SHP77 treated with DMSO at 0.1 percent for 48 hours (cell line): ENCODE data around the gene NDRG2.
"Not testable (repeated sequence)": the region's sequence is repeated elsewhere in the genome, so short reads cannot be mapped to it uniquely, and the experiment has no call there.

Experiments
- DNase-seq: peaks from one replicate; lab custom pipeline; 2025; lab: John Stamatoyannopoulos, UW

The NDRG2 gene

DNA sequence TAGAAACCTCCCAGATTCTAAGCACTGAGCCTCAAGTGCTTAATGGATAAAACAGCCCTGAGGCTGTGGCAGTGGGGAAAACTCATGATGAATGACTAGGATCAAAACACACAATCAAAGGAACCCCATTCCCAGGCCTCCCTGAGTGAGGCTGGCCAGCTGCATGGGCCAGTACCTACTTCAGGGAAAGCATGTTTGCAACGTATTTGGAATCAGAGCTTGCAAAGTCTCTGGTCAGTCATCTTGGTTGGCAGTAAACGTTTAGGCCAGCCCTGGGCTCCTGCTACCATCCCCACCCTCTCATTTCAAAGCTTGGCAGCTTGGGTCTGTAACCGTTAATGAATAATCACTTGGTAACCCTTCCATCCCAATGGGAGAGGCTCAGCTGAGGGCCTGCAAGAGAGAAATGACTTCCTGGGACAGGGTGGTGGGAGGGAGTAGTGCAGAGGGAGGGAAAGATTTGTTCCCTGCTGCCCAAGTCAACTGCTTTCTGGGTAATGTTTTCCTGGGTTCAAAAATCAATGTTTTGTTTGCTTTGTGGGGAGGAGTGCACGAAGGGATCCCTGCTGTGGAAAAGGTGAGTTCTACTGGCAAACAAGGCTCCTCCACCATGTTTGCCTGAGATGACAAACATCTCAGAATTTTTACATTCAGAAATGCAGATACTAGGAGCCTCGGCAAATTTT lies 30.7 kb upstream of the NDRG2 start:
- no peak for DNase-seq

DNA sequence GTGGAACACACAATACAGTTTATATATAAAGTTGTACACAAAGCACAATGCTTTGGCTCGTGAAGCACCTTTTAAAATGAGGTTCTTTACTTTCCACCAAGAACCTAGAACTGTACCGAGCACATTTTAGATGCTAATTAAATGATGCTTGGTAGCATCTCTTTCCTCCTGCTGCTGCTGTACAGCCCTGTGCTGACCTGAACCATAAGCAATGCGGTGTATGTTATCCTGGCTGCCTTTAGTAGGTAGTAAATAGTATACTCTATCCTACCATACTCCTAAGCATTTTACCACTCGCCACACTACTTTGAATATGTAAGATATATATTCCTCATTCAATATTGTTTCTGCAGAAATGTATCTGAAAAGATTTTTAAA lies 29.9 kb upstream of the NDRG2 start:
- DNase-seq, result no peak

DNA sequence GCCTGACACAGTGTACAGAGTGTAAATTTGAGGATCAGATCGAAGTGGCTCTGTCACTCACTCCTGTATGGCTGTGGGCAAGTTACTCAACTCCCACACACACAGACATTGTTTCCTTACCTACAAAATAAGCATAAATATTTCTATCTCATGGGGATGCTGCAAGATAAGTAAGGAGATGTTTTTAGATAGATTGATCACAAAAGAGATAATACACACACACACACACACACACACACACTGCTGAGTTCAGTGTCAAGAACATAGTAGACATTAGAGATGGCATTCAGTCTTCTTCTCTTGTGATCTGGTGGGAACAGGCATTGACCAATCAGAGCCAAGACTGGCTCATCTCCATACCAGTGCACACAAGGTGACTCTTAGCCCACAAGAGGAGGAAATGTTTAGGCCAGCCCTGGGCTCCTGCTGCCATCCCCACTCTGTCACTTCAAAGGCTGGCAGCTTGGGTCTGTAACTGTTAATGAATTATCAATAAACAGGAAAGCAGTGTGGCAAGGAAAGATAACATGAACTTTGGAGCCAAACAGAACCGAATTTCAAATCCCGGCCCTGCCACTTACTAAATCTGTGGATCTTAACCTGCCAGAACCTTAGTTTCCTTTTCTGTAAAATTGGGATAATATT lies 29.4 kb upstream of the NDRG2 start:
- no peak for DNase-seq

DNA sequence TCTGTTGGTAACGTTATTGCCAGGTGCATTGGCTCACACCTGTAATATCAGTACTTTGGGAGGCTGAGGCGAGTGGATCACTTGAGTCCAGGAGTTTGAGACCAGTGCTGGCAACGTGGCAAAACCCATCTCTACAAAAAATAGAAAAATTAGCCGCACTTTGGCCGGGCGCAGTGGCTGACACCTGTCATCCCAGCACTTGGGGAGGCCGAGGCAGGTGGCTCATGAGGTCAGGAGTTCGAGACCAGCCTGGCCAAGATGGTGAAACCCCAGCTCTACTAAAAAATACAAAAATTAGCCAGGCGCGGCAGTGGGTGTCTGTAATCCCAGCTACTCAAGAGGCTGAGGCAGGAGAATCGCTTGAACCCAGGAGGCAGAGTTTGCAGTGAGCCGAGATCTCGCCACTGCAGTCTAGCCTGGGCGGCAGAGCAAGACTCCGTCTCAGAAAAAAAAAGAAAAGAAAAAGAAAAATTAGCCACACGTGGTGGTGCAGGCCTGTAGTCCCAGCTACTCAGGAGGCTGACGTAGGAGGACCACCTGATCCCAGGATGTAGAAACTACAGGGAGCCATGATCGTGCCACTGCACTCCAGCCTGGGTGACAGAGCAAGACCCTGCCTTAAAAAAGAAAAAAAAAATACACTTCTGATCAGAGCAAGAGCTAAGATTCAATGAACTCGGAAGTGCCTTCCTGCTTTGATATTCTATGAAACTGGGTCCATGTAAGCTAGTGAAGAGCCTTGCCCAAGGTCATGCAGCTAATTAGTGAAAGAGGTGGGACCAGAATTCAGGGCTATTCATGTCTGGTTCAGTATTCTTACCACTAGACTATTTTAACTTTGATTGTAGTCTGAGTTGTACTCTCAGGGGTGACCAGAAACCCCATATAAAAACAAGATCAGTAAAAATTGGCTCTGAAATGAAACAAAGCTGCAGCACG lies 28.6 kb upstream of the NDRG2 start:
- DNase-seq, result no peak

DNA sequence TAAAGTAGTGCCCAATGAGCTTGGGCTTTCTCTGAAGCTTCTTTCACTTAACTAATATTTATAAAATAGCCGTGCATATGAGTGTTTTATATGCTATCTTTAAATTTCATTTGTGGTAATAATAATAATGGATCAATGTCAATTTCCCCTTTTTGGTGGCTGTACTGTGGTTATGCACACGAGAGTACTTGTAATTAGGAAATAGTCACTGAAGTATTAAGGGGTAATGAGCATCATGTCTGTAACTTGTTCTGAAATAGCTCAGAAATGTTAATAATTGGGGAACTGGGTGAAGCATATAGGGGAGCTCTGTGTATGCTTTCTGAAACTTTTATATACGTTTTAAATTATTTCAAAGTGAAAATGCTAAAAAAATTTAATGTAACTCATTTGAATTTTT lies 25.7 kb upstream of the NDRG2 start:
- DNase-seq, result no peak

DNA sequence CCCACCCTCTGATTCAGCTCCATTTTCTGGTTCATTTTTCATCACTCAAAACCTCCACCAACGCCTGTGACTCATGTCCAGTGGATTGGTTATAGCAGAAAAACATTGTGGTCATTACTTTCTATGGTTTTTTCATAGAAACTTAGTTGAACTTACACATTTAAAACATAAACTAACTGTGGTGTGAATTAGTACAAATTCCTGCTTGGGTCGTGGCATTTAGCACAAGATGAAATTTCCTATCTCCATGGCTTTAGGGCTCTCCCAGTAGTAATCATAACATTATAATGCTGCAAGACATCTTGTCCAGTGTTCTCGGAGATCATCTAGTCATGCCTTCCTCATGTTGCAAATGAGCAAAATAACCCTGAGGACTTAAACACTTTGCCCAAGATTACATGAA lies 24.4 kb upstream of the NDRG2 start:
- no peak for DNase-seq

DNA sequence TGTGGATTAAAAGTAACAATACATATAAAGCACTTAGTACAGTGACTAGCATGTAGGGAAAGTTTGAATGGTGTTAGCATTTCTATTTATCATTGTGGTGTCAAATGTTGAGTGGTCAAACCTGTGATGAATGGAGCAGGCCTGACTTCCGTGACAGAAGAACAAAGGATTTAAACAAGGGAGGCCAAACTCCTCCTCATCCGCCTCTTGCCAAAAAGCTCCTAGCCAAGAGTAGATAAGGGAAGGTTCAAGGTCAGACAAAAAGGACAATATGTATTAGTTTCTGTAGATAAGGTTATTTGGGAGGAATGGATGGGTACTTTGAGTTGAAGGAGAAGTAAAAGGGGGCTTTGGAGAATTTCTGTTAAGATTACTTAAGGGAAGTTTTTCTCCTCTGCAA lies 23.8 kb upstream of the NDRG2 start:
- no peak for DNase-seq

DNA sequence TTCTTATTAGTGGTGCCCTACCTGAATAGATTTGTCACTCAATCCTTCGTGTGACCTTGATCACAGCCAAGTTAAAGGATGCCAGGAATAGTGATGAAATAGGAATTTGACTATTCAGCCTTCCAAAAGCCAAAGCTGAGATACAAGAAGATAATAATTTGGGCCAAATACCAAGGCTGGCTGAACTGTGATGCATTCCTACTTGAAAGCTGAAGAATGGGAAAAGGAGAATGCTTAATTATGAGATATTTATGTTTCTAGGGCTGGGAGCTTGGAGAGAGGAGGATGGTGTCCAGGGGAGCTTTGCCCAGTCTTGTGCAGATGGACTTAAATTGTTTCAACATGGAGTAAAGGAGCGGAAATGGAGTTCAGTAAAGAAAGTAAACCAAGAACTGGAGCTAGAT lies 22.5 kb upstream of the NDRG2 start:
- DNase-seq, result no peak

DNA sequence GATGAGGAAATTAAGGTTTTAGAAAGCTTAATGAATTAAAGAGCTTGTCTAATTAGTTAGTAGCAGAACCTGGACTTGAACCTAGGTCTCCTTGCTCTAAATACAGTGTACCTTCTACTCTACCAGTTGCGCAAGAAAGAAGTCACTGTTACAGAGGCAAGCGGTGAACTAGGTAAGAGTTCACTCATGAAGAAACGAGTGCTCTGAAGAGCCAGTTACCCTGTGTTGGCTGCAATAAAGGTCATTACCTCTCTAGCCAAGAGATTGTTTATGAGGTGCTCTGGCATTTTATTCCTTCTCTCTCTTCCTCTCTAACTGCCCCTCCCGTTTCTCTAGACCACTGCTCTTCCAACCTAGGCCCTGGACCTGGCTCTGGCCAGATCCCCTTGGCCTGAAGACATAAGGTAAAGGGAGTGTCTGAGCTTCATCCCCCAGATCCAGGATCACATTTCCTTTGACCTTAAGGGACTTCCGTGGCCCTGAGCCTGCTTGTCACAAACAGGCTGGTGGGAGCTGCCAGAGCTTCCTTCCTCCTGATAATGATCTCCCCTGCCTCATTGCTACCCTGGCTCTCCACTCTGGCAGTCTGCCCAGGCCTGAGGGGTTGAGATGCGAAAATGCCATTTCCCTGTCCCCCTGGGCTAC lies 19.2 kb upstream of the NDRG2 start:
- DNase-seq, result peak; percentile 40

DNA sequence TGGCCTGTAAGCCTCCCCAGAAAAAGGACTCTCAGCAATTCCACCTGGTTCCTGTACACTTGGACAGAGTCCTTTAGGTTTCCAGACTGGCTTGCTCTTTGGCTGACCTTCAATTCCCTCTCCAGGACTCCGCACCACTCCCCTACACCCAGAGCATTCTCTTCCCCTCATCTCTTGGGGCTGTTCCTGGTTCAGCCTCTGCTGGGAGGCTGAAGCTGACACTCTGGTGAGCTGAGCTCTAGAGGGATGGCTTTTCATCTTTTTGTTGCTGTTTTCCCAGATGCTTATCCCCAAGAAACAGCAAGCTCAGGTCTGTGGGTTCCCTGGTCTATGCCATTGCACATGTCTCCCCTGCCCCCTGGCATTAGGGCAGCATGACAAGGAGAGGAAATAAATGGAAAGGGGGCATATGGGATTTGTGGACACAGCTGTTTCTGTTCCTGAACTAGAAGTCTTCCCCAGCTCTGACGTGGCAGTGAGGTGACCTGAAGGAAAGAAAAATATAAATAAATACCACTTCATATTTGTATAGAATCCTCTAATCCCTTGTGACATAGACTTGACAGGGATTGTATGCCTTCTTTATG lies 18.6 kb upstream of the NDRG2 start:
- DNase-seq, result peak; percentile 27

DNA sequence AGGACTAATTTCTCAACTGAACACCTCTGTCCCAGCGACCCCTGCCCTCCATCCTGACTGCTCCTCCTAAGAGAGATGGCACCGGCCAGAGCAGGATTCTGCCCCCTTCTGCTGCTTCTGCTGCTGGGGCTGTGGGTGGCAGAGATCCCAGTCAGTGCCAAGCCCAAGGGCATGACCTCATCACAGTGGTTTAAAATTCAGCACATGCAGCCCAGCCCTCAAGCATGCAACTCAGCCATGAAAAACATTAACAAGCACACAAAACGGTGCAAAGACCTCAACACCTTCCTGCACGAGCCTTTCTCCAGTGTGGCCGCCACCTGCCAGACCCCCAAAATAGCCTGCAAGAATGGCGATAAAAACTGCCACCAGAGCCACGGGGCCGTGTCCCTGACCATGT lies 18.1 kb upstream of the NDRG2 start:
- no peak for DNase-seq

DNA sequence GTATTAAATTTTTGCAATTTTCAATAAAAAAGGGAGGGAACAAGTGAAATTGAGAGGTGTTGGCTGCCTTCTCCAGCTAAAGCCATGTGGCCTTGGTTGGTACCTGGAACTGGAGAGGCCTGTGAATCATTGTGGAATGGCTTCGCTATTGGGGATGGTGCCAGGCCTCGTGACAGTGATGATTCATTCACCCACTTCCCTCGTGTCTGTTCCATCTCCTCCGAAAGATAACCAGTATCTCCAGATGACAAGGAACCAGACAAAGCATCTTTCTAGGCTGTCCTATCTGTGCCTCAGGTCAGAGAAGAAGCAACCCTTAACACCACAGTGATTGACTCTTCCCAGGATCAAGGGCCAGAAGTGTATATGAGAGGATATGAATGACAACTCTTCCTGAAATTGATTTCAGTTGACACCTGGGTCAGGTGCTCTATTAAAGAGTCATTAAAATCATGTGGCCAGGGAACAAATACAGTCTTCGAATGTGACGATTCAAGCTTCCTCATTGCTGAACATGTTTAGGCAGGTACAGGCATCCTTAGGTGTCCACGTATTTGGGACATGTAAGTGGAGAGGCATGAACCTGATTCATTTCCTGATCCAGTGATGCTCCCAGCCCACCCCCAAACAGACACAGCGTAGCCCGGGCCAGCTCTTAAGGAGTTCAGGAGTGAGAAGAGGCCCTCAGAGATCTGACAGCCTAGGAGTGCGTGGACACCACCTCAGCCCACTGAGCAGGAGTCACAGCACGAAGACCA lies 17.0 kb upstream of the NDRG2 start, which contains the start of gene RNASE7:
Gene RNASE7 (plus strand): TSS at position 687 of the 758 bp plus-strand sequence. CDS start 631 bp downstream, outside the sequence.
- no peak for DNase-seq

DNA sequence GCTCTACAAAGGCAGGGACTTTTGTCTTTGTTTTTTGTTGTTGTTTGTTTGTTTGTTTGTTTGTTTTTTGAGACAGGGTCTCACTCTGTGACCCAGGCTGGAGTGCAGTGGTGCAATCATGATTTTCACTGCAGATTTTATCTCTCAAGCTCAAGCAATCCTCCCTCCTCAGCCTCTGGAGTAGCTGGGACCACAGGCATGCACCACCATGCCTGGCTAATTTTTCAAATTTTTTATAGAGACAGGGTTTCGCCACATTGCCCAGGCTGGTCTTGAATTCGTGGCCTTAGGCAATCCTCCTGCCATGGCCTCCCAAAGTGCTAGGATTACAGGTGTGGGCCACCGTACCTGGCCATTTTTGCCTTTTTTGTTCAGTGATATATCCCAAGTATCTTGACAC lies 16.1 kb upstream of the NDRG2 start:
- DNase-seq, result not testable (repeated sequence)

DNA sequence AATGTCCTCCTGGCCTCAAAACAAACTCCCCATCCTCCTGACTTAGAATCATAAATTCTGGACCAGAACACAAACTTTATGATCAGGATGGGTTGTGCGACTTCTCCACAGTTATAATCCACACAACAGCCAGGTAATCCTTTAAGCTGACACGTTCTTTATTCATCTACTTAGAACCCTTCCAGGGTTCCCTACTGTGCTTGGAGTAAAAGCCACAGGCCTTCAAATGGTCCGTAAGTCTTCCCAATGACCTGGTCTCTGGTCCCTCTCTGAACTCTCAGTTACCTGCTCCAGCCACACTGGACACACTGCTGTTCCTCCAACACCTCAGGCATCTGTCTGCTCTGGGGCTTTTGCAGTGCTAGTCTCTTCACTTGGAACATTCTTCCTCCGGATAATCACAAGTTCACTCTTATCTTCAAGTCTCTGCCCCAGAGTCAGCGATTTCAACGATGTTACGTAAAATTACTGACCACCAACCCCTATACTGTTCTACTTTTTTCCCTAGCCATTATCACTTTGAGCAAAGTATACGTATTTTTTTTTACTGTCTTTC lies 15.6 kb upstream of the NDRG2 start:
- DNase-seq, result no peak

DNA sequence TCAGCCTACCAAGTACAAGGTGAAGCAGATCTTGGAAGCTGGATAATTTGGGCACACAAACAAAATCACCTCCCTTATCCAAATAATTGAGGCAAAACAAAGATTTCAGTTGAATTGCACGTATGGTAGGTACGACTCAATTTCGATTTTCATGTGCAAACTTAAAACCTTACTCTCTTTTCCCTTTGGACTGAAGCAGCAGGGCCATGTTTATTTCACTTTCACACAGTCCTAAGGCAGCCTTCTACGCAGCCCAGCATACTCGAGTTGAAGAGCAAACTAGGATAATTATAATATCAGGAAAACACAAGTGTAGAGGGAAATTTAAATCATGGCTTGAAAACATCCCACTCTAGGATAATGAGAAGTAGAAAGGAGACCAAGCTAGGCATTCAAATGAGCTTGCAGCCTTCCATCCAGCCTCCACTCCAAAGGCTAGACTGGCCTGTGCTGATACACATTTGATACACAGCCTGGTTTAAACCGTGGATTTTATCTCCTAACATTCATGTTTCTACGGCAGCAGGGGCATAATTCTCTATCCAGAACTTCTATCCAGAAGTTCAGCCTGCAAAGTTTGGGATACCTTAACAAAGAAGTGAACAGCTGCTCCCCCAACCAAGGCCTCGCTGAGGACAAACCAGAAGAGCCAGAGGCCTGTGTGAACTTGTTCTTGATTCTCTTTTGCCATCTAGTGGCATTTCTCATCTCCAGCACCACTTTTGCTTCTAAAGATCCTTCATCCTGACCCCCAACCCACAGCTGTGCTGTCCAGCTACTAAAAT lies 14.9 kb upstream of the NDRG2 start:
- peak; percentile 77 for DNase-seq

DNA sequence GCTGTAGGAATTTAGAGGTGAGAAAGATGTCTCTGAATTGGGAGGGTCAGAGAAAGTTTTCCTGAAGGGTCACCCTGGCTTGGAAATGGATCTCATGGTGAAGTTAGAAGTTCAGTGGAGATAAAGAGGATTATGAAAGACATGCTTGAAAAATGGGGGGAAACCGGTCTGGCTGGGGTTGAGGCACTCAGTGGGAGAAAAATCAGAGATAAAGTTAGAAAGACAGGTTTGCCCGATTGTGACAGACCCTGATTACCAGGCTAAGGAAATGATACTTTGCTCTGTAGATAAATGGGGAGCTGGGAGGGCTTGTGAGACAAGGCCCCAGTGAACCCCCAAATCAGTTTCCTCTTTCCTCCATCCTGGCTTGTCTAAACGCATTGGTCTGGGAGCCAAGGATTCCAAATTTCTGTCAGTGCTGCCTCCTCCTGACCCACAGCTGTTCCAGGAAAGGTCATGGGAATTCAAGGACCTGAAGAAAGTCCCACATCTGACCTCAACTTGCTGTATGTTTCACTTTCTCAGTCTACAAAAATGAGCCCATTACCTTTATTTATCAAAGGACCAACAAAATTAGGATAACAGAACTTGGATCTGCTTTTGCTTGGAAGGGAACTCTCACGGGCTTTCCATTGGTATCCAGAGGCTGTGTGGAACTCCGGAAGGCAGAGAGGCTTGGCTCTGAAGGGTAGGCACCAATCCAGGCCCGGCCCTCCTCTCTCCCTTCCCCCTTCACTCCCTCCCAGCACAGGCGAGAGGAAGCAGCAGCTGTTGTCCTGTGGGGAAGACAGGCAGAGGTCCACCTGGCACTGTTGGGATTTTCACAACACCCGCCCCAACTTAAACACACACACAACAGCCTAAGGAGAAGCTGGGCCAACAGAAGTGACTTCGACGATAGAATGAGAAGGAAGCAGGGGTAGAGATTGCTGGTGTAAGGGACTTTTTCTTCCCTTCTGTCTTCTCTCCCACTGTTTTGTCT lies 13.9 kb upstream of the NDRG2 start:
- peak; percentile 90 for DNase-seq

DNA sequence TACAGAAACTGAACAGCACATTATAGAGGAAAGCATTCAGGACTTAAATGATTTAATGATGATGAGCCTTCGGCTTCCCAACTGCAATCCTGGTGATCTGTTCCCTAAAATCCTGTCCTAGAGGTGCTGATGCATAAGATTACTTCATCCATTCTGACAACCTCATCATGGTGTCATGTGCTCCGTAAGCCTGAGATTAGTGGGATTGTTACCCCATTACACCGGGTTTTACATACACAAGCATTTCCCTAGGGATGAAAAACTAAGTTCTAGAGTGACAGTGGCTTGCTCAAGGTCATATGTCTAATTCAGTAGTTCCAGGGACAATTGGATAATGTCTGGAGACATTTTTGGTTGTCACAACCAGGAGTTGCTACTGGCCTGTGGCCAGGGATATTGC lies 12.3 kb upstream of the NDRG2 start:
- no peak for DNase-seq

DNA sequence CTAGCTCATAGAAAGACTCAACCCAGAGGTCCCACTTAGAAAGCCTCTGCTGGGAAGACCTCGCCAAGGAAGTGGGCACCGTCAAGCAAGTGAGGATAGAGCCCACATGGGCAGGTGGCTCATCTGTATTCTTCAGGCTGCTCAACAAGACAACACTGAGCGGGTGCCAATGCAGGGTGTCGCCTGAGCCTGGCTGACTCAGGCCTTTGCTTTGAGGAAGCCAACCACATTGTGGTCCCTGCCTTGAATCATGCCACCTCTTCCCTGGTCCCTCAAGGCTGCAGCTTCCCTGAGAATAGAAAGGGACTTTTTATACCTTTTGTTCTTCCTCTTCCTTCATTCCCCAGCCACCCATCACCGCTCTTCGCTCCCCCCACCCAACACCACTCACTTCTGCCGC lies 11.9 kb upstream of the NDRG2 start:
- no peak for DNase-seq

DNA sequence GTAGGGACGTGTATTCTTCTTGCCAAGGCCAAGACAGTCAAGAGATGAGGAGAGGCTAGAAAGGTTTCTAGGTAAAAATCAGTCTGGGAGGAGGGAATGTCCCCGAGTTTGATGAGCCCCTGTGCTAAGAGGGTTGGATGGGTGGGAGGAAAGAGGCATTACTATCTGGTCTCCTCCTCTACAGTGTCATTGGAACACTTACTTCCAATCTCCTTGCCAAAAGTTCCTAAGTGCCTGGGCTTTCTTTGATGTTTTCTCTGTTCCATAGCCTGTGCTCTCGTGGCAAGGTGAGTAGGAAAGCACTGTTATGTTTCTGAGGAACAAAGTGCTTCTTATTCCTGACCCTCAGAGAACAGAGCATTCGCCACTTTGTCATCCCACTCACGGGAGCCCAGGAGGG lies 9.8 kb upstream of the NDRG2 start, which contains the start of gene RNASE13:
Gene RNASE13 (minus strand): TSS at position 101 of the 400 bp plus-strand sequence. CDS start 519 bp downstream, outside the sequence.
- no peak for DNase-seq
